Measurements from ENCODE around the gene AAK1. TPM values are rescaled to one million over a fixed set of nuclear protein-coding genes. Genes with fewer than 3 reads are reported as not detected.

AAK1 gene
- total and polyA plus RNA-seq, 2 of the 13 experiments (the other 11 are each of a cell fraction or from before 2014, with no cell fraction given) = 9.8 to 10.3 TPM

GRCh38 chr2:69685321-69686048 is 41.9 kb upstream of the AAK1 start (continued):
- TF ChIP-seq CENPT (CRISPR knock-in tag; IDR thresholded peaks at IDR 0.05; ENCODE audit: low read depth) = no peak
- TF ChIP-seq PHF21A (CRISPR knock-in tag; IDR thresholded peaks at IDR 0.05) = 0 out of 2 replicates have a peak, but pooled peaks have one; percentile 24
- no peak for TF ChIP-seq ONECUT2 (CRISPR knock-in tag; IDR thresholded peaks at IDR 0.05)
- TF ChIP-seq FOXM1 (CRISPR knock-in tag; IDR thresholded peaks at IDR 0.05) = no peak
- TF ChIP-seq ZFAT (CRISPR knock-in tag; conservative IDR thresholded peaks at IDR 0.05) = no peak
- TF ChIP-seq ZKSCAN1 (IDR thresholded peaks at IDR 0.05; ENCODE audit: low read length) = no peak
- TF ChIP-seq ATF6 (CRISPR knock-in tag; conservative IDR thresholded peaks at IDR 0.05) = no peak
- no peak for TF ChIP-seq ZNF746 (CRISPR knock-in tag; IDR thresholded peaks at IDR 0.05)
- TF ChIP-seq, protein P1, sequence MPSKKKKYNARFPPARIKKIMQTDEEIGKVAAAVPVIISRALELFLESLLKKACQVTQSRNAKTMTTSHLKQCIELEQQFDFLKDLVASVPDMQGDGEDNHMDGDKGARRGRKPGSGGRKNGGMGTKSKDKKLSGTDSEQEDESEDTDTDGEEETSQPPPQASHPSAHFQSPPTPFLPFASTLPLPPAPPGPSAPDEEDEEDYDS (CRISPR knock-in tag; IDR thresholded peaks at IDR 0.05) = no peak; the same call in 1 of the 2 replicates
- TF ChIP-seq IRX3 (CRISPR knock-in tag; IDR thresholded peaks at IDR 0.05; ENCODE audit: borderline replicate concordance, low read depth) = no peak
- TF ChIP-seq ARNT2 (CRISPR knock-in tag; IDR thresholded peaks at IDR 0.05; ENCODE audit: low read depth) = no peak
- TF ChIP-seq ZNF431 (CRISPR knock-in tag; IDR thresholded peaks at IDR 0.05; ENCODE audit: borderline replicate concordance, low read depth) = no peak
- TF ChIP-seq, protein P2, sequence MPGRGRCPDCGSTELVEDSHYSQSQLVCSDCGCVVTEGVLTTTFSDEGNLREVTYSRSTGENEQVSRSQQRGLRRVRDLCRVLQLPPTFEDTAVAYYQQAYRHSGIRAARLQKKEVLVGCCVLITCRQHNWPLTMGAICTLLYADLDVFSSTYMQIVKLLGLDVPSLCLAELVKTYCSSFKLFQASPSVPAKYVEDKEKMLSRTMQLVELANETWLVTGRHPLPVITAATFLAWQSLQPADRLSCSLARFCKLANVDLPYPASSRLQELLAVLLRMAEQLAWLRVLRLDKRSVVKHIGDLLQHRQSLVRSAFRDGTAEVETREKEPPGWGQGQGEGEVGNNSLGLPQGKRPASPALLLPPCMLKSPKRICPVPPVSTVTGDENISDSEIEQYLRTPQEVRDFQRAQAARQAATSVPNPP (CRISPR knock-in tag; IDR thresholded peaks at IDR 0.05) = no peak
- no peak for TF ChIP-seq FOXA1 (IDR thresholded peaks at IDR 0.05)
- TF ChIP-seq FOXA1 (CRISPR knock-in tag; IDR thresholded peaks at IDR 0.05) = 0 out of 2 replicates have a peak, but pooled peaks have one; percentile 24
- TF ChIP-seq FOXO1 (CRISPR knock-in tag; IDR thresholded peaks at IDR 0.05) = no peak
- no peak for TF ChIP-seq FIP1L1 (IDR thresholded peaks at IDR 0.05; ENCODE audit: borderline replicate concordance, insufficient read depth, low read depth, low read length)
- peak; percentile 85 for TF ChIP-seq GFI1 (CRISPR knock-in tag; IDR thresholded peaks at IDR 0.05; ENCODE audit: borderline replicate concordance)
- no peak for TF ChIP-seq TAF15 (IDR thresholded peaks at IDR 0.05; ENCODE audit: low read depth, low read length, poor library complexity, severe bottlenecking)
- TF ChIP-seq JUND (CRISPR knock-in tag; IDR thresholded peaks at IDR 0.05) = no peak
- TF ChIP-seq ZFP1 (CRISPR knock-in tag; IDR thresholded peaks at IDR 0.05) = no peak
- TF ChIP-seq, protein P3, sequence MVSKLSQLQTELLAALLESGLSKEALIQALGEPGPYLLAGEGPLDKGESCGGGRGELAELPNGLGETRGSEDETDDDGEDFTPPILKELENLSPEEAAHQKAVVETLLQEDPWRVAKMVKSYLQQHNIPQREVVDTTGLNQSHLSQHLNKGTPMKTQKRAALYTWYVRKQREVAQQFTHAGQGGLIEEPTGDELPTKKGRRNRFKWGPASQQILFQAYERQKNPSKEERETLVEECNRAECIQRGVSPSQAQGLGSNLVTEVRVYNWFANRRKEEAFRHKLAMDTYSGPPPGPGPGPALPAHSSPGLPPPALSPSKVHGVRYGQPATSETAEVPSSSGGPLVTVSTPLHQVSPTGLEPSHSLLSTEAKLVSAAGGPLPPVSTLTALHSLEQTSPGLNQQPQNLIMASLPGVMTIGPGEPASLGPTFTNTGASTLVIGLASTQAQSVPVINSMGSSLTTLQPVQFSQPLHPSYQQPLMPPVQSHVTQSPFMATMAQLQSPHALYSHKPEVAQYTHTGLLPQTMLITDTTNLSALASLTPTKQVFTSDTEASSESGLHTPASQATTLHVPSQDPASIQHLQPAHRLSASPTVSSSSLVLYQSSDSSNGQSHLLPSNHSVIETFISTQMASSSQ (IDR thresholded peaks at IDR 0.05; ENCODE audit: low read depth) = peak; percentile 77
- TF ChIP-seq, protein P3 (CRISPR knock-in tag; IDR thresholded peaks at IDR 0.05; ENCODE audit: borderline replicate concordance) = no peak
